ENCODE measurements around the gene ACSM2B.
"Not testable (repeated sequence)": the region's sequence is repeated elsewhere in the genome, so short reads cannot be mapped to it uniquely, and the experiment has no call there.

ACSM2B gene

DNA sequence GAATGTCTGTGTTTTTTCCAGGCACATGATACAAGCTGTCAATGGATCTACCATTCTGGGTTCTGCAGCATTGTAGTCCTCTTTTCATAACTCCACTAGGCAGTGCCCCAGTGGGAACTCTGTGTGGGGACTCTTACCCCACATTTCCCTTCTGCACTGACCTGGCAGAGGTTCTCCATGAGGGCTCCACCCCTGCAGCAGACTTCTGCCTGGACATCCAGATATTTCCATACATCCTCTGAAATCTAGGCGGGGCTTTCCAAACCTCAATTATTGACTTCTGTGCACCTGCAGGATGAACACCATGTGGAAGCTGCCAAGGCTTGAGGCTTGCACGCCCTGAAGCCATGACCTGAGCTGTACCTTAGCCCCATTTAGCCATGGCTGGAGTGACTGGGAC lies 68.9 kb downstream of the ACSM2B start:
- no peaks in the 10 kb centered on the region for H3K36me3 ChIP-seq (ENCODE audit: control insufficient read depth in 4 of 4, insufficient read depth in 4 of 4, low read length in 3 of 4)
- peaks cover 0 to 14% (median 0%) of the 10 kb centered on the region in 5 experiments for H3K9me3 ChIP-seq (ENCODE audit: control extremely low read depth in 1 of 5, control insufficient read depth in 4 of 5, insufficient read depth in 2 of 5, low read depth in 1 of 5, low read length in 4 of 5)
- H3K4me1 ChIP-seq (ENCODE audit: control extremely low read depth in 1 of 4, control insufficient read depth in 4 of 4, insufficient read depth in 4 of 4, low read length in 3 of 4), result no peaks in the 10 kb centered on the region
- no peak for DNase-seq
- H3K27ac ChIP-seq (ENCODE audit: insufficient read depth in 1 of 2, low read depth in 1 of 2, low read length in 2 of 2, poor library complexity in 1 of 2, severe bottlenecking in 2 of 2), result no peak overlapping the region
- no peaks in the 10 kb centered on the region for H3K27me3 ChIP-seq (replicated peaks in 2 of 5; ENCODE audit: control insufficient read depth in 4 of 5, insufficient read depth in 5 of 5, low read length in 4 of 5)
- POLR2A ChIA-PET, result no interaction called here
- 84% methylated on average over 2 of the region's 2 CpGs for WGBS (ENCODE audit: insufficient coverage)
- CTCF ChIA-PET, result no interaction called here
- H3K4me3 ChIP-seq (ENCODE audit: control insufficient read depth in 1 of 7, extremely low read depth in 1 of 7, insufficient read depth in 4 of 7, low read depth in 2 of 7, low read length in 6 of 7), result no peak overlapping the region

DNA sequence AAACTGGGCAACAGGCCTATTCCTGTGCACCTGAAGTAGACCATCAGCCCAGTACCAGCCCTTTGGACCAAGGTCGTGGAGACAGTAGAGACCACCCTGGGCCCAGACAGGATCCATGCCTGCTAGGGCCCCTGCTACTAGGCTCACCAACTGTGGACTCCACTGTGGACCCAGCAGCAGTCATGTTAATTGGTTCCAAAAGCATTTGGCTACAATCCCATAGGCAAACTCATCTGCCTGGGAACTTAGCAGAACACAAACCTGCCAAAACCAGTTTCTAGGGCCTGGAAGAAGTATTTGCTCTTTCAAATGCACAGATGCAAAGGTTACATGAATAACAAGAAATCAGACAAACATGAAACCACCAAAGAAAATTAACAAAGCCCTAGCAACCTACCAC lies 71.7 kb downstream of the ACSM2B start:
- Histone ChIP-seq H3K4me1 (ENCODE audit: control extremely low read depth in 1 of 4, control insufficient read depth in 4 of 4, insufficient read depth in 4 of 4, low read length in 3 of 4) (no peaks in the 10 kb centered on the region), H3K27ac (ENCODE audit: insufficient read depth in 1 of 2, low read depth in 1 of 2, low read length in 2 of 2, poor library complexity in 1 of 2, severe bottlenecking in 2 of 2) (no peak overlapping the region), H3K4me3 (ENCODE audit: control insufficient read depth in 1 of 7, extremely low read depth in 1 of 7, insufficient read depth in 4 of 7, low read depth in 2 of 7, low read length in 6 of 7) (no peak overlapping the region), H3K9me3 (ENCODE audit: control extremely low read depth in 1 of 5, control insufficient read depth in 4 of 5, insufficient read depth in 2 of 5, low read depth in 1 of 5, low read length in 4 of 5) (peaks cover 0 to 14% (median 0%) of the 10 kb centered on the region in 5 experiments), H3K27me3 (replicated peaks in 2 of 5; ENCODE audit: control insufficient read depth in 4 of 5, insufficient read depth in 5 of 5, low read length in 4 of 5) (no peaks in the 10 kb centered on the region), H3K36me3 (ENCODE audit: control insufficient read depth in 4 of 4, insufficient read depth in 4 of 4, low read length in 3 of 4) (no peaks in the 10 kb centered on the region)
- ChIA-PET POLR2A (no interaction called here), CTCF (no interaction called here)
- WGBS (ENCODE audit: insufficient coverage), result 100% methylated on average over 1 of the region's 1 CpG
- DNase-seq, result no peak

GRCh38 chr16:20491448-20491847 lies 84.7 kb downstream of the ACSM2B start:
- H3K27me3 ChIP-seq (replicated peaks in 2 of 5; ENCODE audit: control insufficient read depth in 4 of 5, insufficient read depth in 5 of 5, low read length in 4 of 5); POLR2A ChIA-PET; H3K4me3 ChIP-seq (ENCODE audit: control insufficient read depth in 1 of 7, extremely low read depth in 1 of 7, insufficient read depth in 4 of 7, low read depth in 2 of 7, low read length in 6 of 7); H3K4me1 ChIP-seq (ENCODE audit: control extremely low read depth in 1 of 4, control insufficient read depth in 4 of 4, insufficient read depth in 4 of 4, low read length in 3 of 4); H3K27ac ChIP-seq (ENCODE audit: insufficient read depth in 1 of 2, low read depth in 1 of 2, low read length in 2 of 2, poor library complexity in 1 of 2, severe bottlenecking in 2 of 2); H3K9me3 ChIP-seq (ENCODE audit: control extremely low read depth in 1 of 5, control insufficient read depth in 4 of 5, insufficient read depth in 2 of 5, low read depth in 1 of 5, low read length in 4 of 5); H3K36me3 ChIP-seq (ENCODE audit: control insufficient read depth in 4 of 4, insufficient read depth in 4 of 4, low read length in 3 of 4); DNase-seq; CTCF ChIA-PET: not testable (repeated sequence)
- WGBS (ENCODE audit: insufficient coverage), result no CpG with 5 or more reads among the region's 11 CpGs

DNA sequence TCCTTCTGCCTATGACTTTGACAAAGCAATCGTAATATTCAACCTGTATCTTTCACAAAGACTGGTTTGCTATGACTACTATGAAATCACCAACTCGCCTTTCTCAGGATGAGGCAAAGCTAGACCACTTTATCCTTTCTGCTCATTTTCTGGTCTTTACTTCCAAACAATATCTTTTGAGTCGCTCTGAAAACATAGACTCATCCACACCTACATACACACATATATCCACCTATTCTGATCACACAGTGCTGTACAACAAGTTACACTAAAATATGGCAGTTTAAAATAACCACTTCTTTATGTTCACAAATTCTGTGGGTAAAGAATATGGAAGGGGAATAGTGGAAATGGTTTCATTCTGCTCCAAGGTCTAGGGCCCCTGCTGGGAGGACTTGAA lies 85.2 kb downstream of the ACSM2B start:
- H3K4me3 ChIP-seq (ENCODE audit: control insufficient read depth in 1 of 7, extremely low read depth in 1 of 7, insufficient read depth in 4 of 7, low read depth in 2 of 7, low read length in 6 of 7); H3K36me3 ChIP-seq (ENCODE audit: control insufficient read depth in 4 of 4, insufficient read depth in 4 of 4, low read length in 3 of 4); DNase-seq; H3K9me3 ChIP-seq (ENCODE audit: control extremely low read depth in 1 of 5, control insufficient read depth in 4 of 5, insufficient read depth in 2 of 5, low read depth in 1 of 5, low read length in 4 of 5); H3K27me3 ChIP-seq (replicated peaks in 2 of 5; ENCODE audit: control insufficient read depth in 4 of 5, insufficient read depth in 5 of 5, low read length in 4 of 5); POLR2A ChIA-PET; H3K27ac ChIP-seq (ENCODE audit: insufficient read depth in 1 of 2, low read depth in 1 of 2, low read length in 2 of 2, poor library complexity in 1 of 2, severe bottlenecking in 2 of 2); CTCF ChIA-PET; H3K4me1 ChIP-seq (ENCODE audit: control extremely low read depth in 1 of 4, control insufficient read depth in 4 of 4, insufficient read depth in 4 of 4, low read length in 3 of 4): not testable (repeated sequence)
- no CpG with 5 or more reads among the region's 3 CpGs for WGBS (ENCODE audit: insufficient coverage)

Measured in common myeloid progenitor, CD34-positive (primary cell).